NCI-H1092 treated with DMSO at 0.1 percent for 48 hours (cell line): Measurements from ENCODE around the gene DYNLRB1.

Source experiments
- DNase-seq: peaks from one replicate; lab custom pipeline; 2025; lab: John Stamatoyannopoulos, UW

DYNLRB1 gene

GRCh38 chr20:34534391-34535165, 18.4 kb downstream of the DYNLRB1 start:
- DNase-seq, result no peak

- DNase-seq, result no peak
Measured at GRCh38 chr20:34535301-34535840, 19.1 kb downstream of the DYNLRB1 start.

GRCh38 chr20:34535857-34536256, 19.6 kb downstream of the DYNLRB1 start:
- no peak for DNase-seq

GRCh38 chr20:34536798-34537394, 20.7 kb downstream of the DYNLRB1 start:
- DNase-seq, result no peak

- no peak for DNase-seq
Measured at GRCh38 chr20:34537651-34538050, 21.4 kb downstream of the DYNLRB1 start.

- peak; percentile 6 for DNase-seq
Measured at GRCh38 chr20:34538671-34539123, 22.5 kb downstream of the DYNLRB1 start.

- no peak for DNase-seq
Measured at GRCh38 chr20:34539756-34540155, 23.5 kb downstream of the DYNLRB1 start.

GRCh38 chr20:34540596-34541263, 24.5 kb downstream of the DYNLRB1 start:
- no peak for DNase-seq

- no peak for DNase-seq
Measured at GRCh38 chr20:34541264-34541901, 25.2 kb downstream of the DYNLRB1 start.

- no peak for DNase-seq
Measured at GRCh38 chr20:34541917-34542316, 25.7 kb downstream of the DYNLRB1 start.

GRCh38 chr20:34542439-34542838, 26.2 kb downstream of the DYNLRB1 start:
- no peak for DNase-seq

GRCh38 chr20:34543463-34544056, 27.3 kb downstream of the DYNLRB1 start:
- no peak for DNase-seq

- no peak for DNase-seq
Measured at GRCh38 chr20:34544109-34544796, 28.0 kb downstream of the DYNLRB1 start.

- DNase-seq, result peak; percentile 37
Measured at GRCh38 chr20:34546751-34547181, 30.5 kb downstream of the DYNLRB1 start.

GRCh38 chr20:34547844-34548613, 31.8 kb downstream of the DYNLRB1 start:
- no peak for DNase-seq

GRCh38 chr20:34549291-34549928, 33.2 kb downstream of the DYNLRB1 start:
- no peak for DNase-seq

GRCh38 chr20:34549929-34550305, 33.7 kb downstream of the DYNLRB1 start:
- DNase-seq, result no peak

- DNase-seq, result no peak
Measured at GRCh38 chr20:34552569-34552968, 36.3 kb downstream of the DYNLRB1 start.

- DNase-seq, result no peak
Measured at GRCh38 chr20:34553366-34553867, 37.2 kb downstream of the DYNLRB1 start.

GRCh38 chr20:34557936-34558319, 41.7 kb downstream of the DYNLRB1 start:
- peak; percentile 63 for DNase-seq
